ENCODE data around the gene UPF2.

DNA sequence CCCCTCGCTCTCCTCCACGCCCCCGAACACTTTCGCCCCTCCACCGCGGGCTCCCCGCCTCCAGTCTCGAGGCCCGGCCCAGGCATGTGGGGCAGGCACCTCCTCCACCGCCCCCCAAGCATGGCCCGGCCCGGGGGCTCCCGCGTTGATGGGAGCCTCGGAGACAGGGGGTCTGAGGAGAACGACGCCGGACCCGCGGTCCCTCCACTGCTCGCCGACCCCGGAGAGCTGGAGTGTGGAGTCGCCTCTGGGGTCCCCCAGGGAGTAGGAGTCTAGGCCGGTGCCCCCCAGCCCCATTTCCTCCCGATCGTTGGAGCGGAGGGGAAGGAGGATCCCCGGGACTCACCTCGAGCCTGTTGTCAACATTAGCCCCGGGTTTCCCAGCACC lies 206 bp downstream of the UPF2 start:
- TF ChIP-seq, protein P1, sequence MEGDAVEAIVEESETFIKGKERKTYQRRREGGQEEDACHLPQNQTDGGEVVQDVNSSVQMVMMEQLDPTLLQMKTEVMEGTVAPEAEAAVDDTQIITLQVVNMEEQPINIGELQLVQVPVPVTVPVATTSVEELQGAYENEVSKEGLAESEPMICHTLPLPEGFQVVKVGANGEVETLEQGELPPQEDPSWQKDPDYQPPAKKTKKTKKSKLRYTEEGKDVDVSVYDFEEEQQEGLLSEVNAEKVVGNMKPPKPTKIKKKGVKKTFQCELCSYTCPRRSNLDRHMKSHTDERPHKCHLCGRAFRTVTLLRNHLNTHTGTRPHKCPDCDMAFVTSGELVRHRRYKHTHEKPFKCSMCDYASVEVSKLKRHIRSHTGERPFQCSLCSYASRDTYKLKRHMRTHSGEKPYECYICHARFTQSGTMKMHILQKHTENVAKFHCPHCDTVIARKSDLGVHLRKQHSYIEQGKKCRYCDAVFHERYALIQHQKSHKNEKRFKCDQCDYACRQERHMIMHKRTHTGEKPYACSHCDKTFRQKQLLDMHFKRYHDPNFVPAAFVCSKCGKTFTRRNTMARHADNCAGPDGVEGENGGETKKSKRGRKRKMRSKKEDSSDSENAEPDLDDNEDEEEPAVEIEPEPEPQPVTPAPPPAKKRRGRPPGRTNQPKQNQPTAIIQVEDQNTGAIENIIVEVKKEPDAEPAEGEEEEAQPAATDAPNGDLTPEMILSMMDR (IDR thresholded peaks at IDR 0.05; ENCODE audit: poor library complexity, severe bottlenecking), result no peak
- TF ChIP-seq EZH2 (IDR thresholded peaks at IDR 0.05; ENCODE audit: borderline replicate concordance, insufficient read depth, low read length, poor library complexity, severe bottlenecking) (no peak), TAF1 (IDR thresholded peaks at IDR 0.05; ENCODE audit: low read depth) (no peak), POLR2AphosphoS5 (IDR thresholded peaks at IDR 0.05) (no peak)
- TF ChIP-seq, protein P2, sequence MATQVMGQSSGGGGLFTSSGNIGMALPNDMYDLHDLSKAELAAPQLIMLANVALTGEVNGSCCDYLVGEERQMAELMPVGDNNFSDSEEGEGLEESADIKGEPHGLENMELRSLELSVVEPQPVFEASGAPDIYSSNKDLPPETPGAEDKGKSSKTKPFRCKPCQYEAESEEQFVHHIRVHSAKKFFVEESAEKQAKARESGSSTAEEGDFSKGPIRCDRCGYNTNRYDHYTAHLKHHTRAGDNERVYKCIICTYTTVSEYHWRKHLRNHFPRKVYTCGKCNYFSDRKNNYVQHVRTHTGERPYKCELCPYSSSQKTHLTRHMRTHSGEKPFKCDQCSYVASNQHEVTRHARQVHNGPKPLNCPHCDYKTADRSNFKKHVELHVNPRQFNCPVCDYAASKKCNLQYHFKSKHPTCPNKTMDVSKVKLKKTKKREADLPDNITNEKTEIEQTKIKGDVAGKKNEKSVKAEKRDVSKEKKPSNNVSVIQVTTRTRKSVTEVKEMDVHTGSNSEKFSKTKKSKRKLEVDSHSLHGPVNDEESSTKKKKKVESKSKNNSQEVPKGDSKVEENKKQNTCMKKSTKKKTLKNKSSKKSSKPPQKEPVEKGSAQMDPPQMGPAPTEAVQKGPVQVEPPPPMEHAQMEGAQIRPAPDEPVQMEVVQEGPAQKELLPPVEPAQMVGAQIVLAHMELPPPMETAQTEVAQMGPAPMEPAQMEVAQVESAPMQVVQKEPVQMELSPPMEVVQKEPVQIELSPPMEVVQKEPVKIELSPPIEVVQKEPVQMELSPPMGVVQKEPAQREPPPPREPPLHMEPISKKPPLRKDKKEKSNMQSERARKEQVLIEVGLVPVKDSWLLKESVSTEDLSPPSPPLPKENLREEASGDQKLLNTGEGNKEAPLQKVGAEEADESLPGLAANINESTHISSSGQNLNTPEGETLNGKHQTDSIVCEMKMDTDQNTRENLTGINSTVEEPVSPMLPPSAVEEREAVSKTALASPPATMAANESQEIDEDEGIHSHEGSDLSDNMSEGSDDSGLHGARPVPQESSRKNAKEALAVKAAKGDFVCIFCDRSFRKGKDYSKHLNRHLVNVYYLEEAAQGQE (IDR thresholded peaks at IDR 0.05; ENCODE audit: borderline replicate concordance), result no peak
